HFFc6 (cell line): ENCODE measurements around the gene FRMD1. TPM values are rescaled to one million over a fixed set of nuclear protein-coding genes. Genes with fewer than 3 reads are reported as not detected.

Source experiments
- DNase-seq: peaks from one replicate; pipeline ENCODE4 v3.0.0-alpha.2; 2018
- H3K27ac Mint-ChIP-seq: 2 replicates; pipeline ENCODE4 v1.8.0; 2020; ENCODE audit warnings: mild to moderate bottlenecking, mixed read lengths
- H3K27me3 Mint-ChIP-seq: 2 replicates; pipeline ENCODE4 v1.8.0; 2021; ENCODE audit warnings: mild to moderate bottlenecking, moderate library complexity, mixed read lengths; ENCODE audit not compliant: insufficient read depth
- H3K36me3 Mint-ChIP-seq: 2 replicates; pipeline ENCODE4 v1.8.0; 2021; ENCODE audit warnings: low read depth, mixed read lengths
- H3K4me1 Mint-ChIP-seq: 2 replicates; pipeline ENCODE4 v1.8.0; 2020; ENCODE audit warnings: low read depth, mixed read lengths
- H3K4me3 Mint-ChIP-seq: 2 replicates; pipeline ENCODE4 v1.8.0; 2020; ENCODE audit warnings: mild to moderate bottlenecking, moderate library complexity, mixed read lengths
- H3K9me3 Mint-ChIP-seq: 2 replicates; pipeline ENCODE4 v1.8.0; 2020; ENCODE audit warnings: mild to moderate bottlenecking, mixed read lengths
- total RNA-seq, 6 experiments: library from RNA; stranded (reverse); fragmentation: NEBNext Ultra II Directional; extraction: Animal tissue kit (Norgen Biotek cat#: 25700); gene quantifications; 2 replicates in 1 of 6; 3 replicates in 5 of 6; pipeline ENCODE4 v1.2.3, GENCODE V29; 2021
- TF ChIP-seq, protein P1 (sequence below): fragments of 200-600 bp; sonication (generic); IDR thresholded peaks from 2 replicates; pipeline ENCODE4 v1.5.0; 2021; ENCODE audit warnings: antibody characterized with exemption, mild to moderate bottlenecking

Gene FRMD1
- total RNA-seq, 6 experiments from 2014 or later = not detected

DNA sequence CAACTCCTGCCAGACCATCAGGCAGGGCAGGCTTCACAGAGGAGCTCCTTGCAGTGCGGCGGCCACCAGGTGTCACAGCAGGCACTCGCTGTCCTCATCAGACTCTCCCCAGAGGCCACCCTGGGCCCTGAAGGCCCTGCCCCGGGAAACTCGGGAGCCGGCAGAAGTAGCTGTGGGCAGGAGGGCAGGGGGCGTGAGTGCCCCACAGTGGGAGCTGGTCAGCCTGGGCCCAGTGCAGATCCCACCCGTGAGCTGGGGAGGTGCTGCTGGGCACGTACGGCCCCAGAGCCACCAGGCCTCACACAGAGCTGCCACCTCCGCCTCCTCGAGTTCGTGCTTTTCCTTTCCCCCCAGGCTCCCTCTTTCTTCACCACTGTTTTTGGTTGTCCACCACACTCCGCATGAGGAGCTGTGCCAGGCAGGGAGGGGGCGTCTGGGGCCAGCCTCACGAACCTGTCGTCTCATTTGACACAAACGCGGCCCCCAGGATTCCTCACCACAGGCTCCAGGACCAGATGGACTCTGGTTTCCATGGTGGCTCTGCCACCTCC is 33.8 kb downstream of the FRMD1 start:
- no peak overlapping the region for H3K27ac Mint-ChIP-seq
- TF ChIP-seq, protein P1, sequence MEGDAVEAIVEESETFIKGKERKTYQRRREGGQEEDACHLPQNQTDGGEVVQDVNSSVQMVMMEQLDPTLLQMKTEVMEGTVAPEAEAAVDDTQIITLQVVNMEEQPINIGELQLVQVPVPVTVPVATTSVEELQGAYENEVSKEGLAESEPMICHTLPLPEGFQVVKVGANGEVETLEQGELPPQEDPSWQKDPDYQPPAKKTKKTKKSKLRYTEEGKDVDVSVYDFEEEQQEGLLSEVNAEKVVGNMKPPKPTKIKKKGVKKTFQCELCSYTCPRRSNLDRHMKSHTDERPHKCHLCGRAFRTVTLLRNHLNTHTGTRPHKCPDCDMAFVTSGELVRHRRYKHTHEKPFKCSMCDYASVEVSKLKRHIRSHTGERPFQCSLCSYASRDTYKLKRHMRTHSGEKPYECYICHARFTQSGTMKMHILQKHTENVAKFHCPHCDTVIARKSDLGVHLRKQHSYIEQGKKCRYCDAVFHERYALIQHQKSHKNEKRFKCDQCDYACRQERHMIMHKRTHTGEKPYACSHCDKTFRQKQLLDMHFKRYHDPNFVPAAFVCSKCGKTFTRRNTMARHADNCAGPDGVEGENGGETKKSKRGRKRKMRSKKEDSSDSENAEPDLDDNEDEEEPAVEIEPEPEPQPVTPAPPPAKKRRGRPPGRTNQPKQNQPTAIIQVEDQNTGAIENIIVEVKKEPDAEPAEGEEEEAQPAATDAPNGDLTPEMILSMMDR = no peak
- no peak overlapping the region for H3K4me3 Mint-ChIP-seq
- no peak for DNase-seq
- peaks cover 5% of the 10 kb centered on the region; the same call in 1 of the 2 replicates for H3K27me3 Mint-ChIP-seq
- H3K36me3 Mint-ChIP-seq = no peaks in the 10 kb centered on the region
- H3K9me3 Mint-ChIP-seq = no peaks in the 10 kb centered on the region; the same call in 1 of the 2 replicates
- no peaks in the 10 kb centered on the region for H3K4me1 Mint-ChIP-seq

DNA sequence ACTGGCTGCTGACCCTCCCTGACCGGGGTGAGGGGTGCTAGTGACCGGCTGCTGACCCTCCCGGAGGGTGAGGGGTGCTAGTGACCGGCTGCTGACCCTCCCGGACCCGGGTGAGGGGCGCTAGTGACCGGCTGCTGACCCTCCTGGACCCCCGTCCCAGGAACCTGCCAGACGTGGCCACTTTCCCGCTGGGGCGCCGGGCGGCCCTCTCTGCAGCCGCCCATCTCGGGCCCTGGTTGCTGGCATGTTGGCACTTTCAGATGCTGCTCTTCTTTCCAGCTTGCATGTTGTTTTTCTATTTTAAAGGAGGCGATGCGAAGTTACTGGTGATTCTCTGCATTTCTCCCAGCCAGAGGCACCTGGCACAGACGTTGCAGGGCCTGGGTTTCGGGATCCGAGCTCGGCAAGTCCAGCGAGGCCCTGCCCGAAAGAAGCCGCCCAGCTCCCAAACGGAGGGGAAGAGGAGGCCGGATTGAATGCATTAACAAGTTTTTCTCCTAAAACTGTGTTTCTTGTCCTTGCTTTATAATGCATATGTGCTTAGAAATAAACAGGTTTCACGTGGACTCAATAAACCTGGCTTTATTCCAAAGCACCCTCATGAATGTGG is 34.4 kb downstream of the FRMD1 start:
- Mint-ChIP-seq H3K27ac (no peak overlapping the region), H3K36me3 (no peaks in the 10 kb centered on the region), H3K27me3 (peaks cover 5% of the 10 kb centered on the region; the same call in 1 of the 2 replicates), H3K4me3 (no peak overlapping the region), H3K9me3 (peaks cover under 1% of the 10 kb centered on the region; the same call in 1 of the 2 replicates), H3K4me1 (no peaks in the 10 kb centered on the region)
- TF ChIP-seq, protein P1 = no peak
- no peak for DNase-seq

DNA sequence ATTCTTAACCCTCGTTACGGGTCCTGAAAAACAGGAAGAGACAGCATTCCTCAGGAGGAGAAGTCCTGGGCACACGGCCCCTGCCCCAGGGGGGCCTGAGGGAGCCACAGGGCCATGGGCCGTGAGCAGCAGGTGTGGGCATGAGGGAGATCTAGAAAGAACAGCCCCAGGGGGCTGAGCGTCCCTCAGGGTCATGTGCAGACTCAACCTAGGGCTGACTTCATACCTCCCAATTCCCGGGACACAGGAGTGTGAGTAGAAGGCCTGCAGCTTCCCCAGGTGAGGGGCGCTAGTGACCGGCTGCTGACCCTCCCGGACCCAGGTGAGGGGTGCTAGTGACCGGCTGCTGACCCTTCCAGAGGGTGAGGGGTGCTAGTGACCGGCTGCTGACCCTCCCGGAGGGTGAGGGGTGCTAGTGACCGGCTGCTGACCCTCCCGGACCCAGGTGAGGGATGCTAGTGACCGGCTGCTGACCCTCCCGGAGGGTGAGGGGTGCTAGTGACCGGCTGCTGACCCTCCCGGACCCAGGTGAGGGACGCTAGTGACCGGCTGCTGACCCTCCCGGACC is 35.1 kb downstream of the FRMD1 start:
- Mint-ChIP-seq H3K27me3 (peaks cover 5% of the 10 kb centered on the region; the same call in 1 of the 2 replicates), H3K4me3 (no peak overlapping the region), H3K4me1 (no peaks in the 10 kb centered on the region), H3K36me3 (no peaks in the 10 kb centered on the region), H3K9me3 (peaks cover 4% of the 10 kb centered on the region; the same call in 1 of the 2 replicates), H3K27ac (no peak overlapping the region)
- TF ChIP-seq, protein P1 = no peak
- no peak for DNase-seq

DNA sequence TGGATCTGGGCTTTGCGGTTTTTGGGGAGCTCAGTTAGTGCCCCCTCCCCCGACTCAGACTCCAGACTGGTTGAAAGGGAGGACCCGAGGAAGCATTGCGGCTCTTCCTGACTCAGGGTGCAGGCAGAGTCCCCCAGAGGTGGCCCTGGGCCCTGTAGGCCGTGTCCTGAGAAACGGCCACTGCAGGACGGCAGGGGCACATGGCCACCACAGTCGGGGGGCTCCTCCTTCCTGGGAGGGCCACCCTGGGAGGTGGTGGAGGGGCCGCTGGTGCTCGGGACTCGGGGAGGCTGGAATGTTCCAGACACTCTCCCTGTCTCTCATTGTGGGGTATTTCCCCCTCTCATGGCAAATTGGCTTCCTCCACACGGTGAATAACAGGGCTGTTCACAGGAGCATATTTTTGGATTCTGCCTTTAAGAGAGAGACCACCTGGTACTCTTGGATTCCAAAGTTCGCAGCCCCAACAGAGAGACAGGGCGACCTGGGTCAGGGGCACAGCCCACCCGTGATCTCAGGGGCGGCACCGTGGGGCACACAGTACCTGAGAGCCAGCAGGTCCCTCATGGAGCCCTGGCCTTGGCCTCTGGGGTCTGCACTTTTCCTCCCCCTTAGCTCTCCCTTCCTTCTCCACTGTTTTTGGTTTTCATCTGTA is 35.7 kb downstream of the FRMD1 start:
- TF ChIP-seq, protein P1 = no peak
- H3K27me3 Mint-ChIP-seq = peaks cover 5% of the 10 kb centered on the region; the same call in 1 of the 2 replicates
- H3K36me3 Mint-ChIP-seq = no peaks in the 10 kb centered on the region
- no peak overlapping the region for H3K27ac Mint-ChIP-seq
- DNase-seq = no peak
- no peak overlapping the region for H3K4me3 Mint-ChIP-seq
- H3K4me1 Mint-ChIP-seq = no peaks in the 10 kb centered on the region
- H3K9me3 Mint-ChIP-seq = peaks cover 4% of the 10 kb centered on the region; the same call in 1 of the 2 replicates

DNA sequence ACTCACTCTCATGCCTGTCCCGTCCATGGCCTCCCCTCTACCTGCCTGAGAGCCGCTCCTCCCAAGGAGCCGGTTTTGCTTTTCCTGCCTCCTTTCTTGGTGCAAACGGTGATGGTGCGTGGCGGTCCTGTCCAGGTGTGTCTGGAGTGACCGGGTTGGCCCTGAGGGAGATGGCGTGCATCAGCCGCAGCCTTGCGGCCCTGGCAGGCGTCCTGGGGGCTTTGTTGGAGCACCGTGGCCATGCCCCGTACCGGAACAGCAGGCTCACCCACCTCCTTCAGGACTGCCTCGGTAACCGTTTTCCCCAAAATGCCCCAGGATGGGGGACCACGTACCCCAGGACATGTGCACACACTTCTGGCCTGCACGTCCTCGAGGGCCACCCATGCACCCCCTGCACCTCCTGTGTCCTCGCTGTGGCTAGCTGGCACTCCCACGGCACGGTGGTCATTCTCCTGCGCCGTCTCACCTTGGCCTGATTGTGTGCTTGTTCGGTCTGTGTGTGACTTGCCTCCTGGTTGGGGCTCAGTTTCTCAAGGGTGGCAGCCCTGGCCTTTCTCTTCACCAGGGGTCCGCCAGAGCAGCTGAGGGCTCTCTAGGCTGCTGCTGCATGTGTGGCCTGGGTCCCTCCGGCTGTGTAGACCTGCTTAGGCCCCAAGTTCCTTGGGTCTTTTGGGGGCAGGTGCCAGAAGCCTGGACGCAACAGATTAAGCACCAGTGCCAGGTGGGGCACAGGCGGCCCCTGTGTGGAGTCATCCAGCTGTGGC is 36.4 kb downstream of the FRMD1 start:
- TF ChIP-seq, protein P1 = no peak
- Mint-ChIP-seq H3K27ac (no peak overlapping the region), H3K4me3 (no peak overlapping the region), H3K27me3 (peaks cover 5% of the 10 kb centered on the region; the same call in 1 of the 2 replicates), H3K4me1 (no peaks in the 10 kb centered on the region), H3K36me3 (no peaks in the 10 kb centered on the region), H3K9me3 (peaks cover 4% of the 10 kb centered on the region; the same call in 1 of the 2 replicates)
- no peak for DNase-seq
